Measurements from ENCODE around the gene NT5C1B.

Gene NT5C1B

GRCh38 chr2:18550433-18550832 lies 38.9 kb downstream of the NT5C1B start:
- no peak for DNase-seq

- DNase-seq, result peak; percentile 32 to 54 (median 46)
Observed at GRCh38 chr2:18549083-18549482, 40.3 kb downstream of the NT5C1B start.

- DNase-seq, result no peak
Observed at GRCh38 chr2:18548621-18549020, 40.7 kb downstream of the NT5C1B start.

- no peak for DNase-seq
Observed at GRCh38 chr2:18546567-18546966, 42.8 kb downstream of the NT5C1B start.

- no peak for DNase-seq
Observed at GRCh38 chr2:18545384-18545783, 44.0 kb downstream of the NT5C1B start.

- no peak for DNase-seq
Observed at GRCh38 chr2:18544171-18544570, 45.2 kb downstream of the NT5C1B start.

- no peak for DNase-seq
Observed at GRCh38 chr2:18540872-18541271, 48.5 kb downstream of the NT5C1B start.

GRCh38 chr2:18536697-18537096 lies 52.7 kb downstream of the NT5C1B start:
- DNase-seq, result no peak

- DNase-seq, result no peak
Observed at GRCh38 chr2:18536100-18536499, 53.3 kb downstream of the NT5C1B start.

- no peak for DNase-seq
Observed at GRCh38 chr2:18531194-18531593, 58.2 kb downstream of the NT5C1B start.

- no peak for DNase-seq
Observed at GRCh38 chr2:18527822-18528221, 61.5 kb downstream of the NT5C1B start.

GRCh38 chr2:18527326-18527725 lies 62.0 kb downstream of the NT5C1B start:
- no peak for DNase-seq

- no peak for DNase-seq
Observed at GRCh38 chr2:18526429-18526828, 62.9 kb downstream of the NT5C1B start.

- no peak for DNase-seq
Observed at GRCh38 chr2:18525852-18526251, 63.5 kb downstream of the NT5C1B start.

GRCh38 chr2:18525236-18525635 lies 64.1 kb downstream of the NT5C1B start:
- DNase-seq, result no peak

- no peak for DNase-seq
Observed at GRCh38 chr2:18522484-18523146, 66.8 kb downstream of the NT5C1B start.

GRCh38 chr2:18520451-18521425 lies 68.6 kb downstream of the NT5C1B start:
- peak; percentile 69 to 82 (median 72) for DNase-seq

- DNase-seq, result no peak
Observed at GRCh38 chr2:18519914-18520450, 69.4 kb downstream of the NT5C1B start.

GRCh38 chr2:18518116-18519111 lies 71.0 kb downstream of the NT5C1B start:
- DNase-seq, result no peak

- no peak for DNase-seq
Observed at GRCh38 chr2:18517386-18517785, 72.0 kb downstream of the NT5C1B start.

GRCh38 chr2:18516112-18516511 lies 73.3 kb downstream of the NT5C1B start:
- no peak for DNase-seq
